CD4-positive, alpha-beta T cell (primary cell): ENCODE data around the gene HINFP. TPM values are rescaled to one million over a fixed set of nuclear protein-coding genes. Genes with fewer than 3 reads are reported as not detected.

ENCODE experiments used
- ATAC-seq: fragments of 200-7000 bp; cut with Tn5 transposase; one replicate; pipeline ENCODE4 v1.10.0; 2022; ENCODE audit warnings: mild to moderate bottlenecking; ENCODE audit not compliant: poor library complexity
- CTCF ChIA-PET: fragments of 350-600 bp; sonication (Branson Sonifier 250); formaldehyde crosslinking; loops from one replicate; lab custom pipeline; 2021; ENCODE audit warnings: antibody characterized with exemption, inconsistent platforms; lab: Charles Lee
- POLR2A ChIA-PET: fragments of 350-600 bp; sonication (Branson Sonifier 250); formaldehyde crosslinking; loops from one replicate; lab custom pipeline; 2021; ENCODE audit warnings: antibody characterized with exemption, inconsistent platforms; lab: Charles Lee
- DNase-seq, 14 experiments: peaks; one replicate each; pipeline ENCODE4 v3.0.0-alpha.2; 2013 to 2020; ENCODE audit warnings: mixed read lengths in 2 of 14
- H3K27ac ChIP-seq, 2 donors: one replicate each; pipeline versions ENCODE4 v1.5.1 to v1.7.0; 2013; ENCODE audit warnings: low read length in 2 of 2, low read depth in 1 of 2, mild to moderate bottlenecking in 1 of 2
- H3K27me3 ChIP-seq, 2 experiments: 1 replicate in 1 of 2; 2 replicates in 1 of 2; pipeline versions ENCODE4 v1.6.1 to v1.7.0; 2013; ENCODE audit warnings: low read length in 2 of 2, control low read depth in 1 of 2, mild to moderate bottlenecking in 1 of 2, moderate library complexity in 1 of 2; ENCODE audit not compliant: insufficient read depth in 2 of 2, control insufficient read depth in 1 of 2
- H3K36me3 ChIP-seq: one replicate; pipeline ENCODE4 v1.6.1; 2013; ENCODE audit warnings: low read length, control low read depth; ENCODE audit not compliant: insufficient read depth
- H3K4me1 ChIP-seq: one replicate; pipeline ENCODE4 v1.6.1; 2013; ENCODE audit warnings: low read length, control low read depth; ENCODE audit not compliant: insufficient read depth
- H3K4me3 ChIP-seq: one replicate; pipeline ENCODE4 v1.5.1; 2013; ENCODE audit warnings: mild to moderate bottlenecking, low read length, moderate library complexity
- H3K9me3 ChIP-seq, 2 experiments: 1 replicate in 1 of 2; 2 replicates in 1 of 2; pipeline versions ENCODE4 v1.6.1 to v1.7.0; 2013; ENCODE audit warnings: low read length in 2 of 2, mild to moderate bottlenecking in 2 of 2, control low read depth in 1 of 2, moderate library complexity in 1 of 2; ENCODE audit not compliant: control insufficient read depth in 1 of 2, insufficient read depth in 1 of 2
- H3K27ac Mint-ChIP-seq: one replicate; pipeline ENCODE4 v1.8.0; 2020; ENCODE audit warnings: mixed read lengths
- H3K27me3 Mint-ChIP-seq: one replicate; pipeline ENCODE4 v1.8.0; 2021; ENCODE audit warnings: mixed read lengths
- H3K36me3 Mint-ChIP-seq: one replicate; pipeline ENCODE4 v1.8.0; 2021; ENCODE audit warnings: low read depth, mixed read lengths
- H3K4me1 Mint-ChIP-seq: one replicate; pipeline ENCODE4 v1.8.0; 2021; ENCODE audit warnings: low read depth, mixed read lengths
- H3K4me3 Mint-ChIP-seq: one replicate; pipeline ENCODE4 v1.8.0; 2020; ENCODE audit warnings: mild to moderate bottlenecking, mixed read lengths
- H3K9me3 Mint-ChIP-seq: one replicate; pipeline ENCODE4 v1.8.0; 2020; ENCODE audit warnings: mixed read lengths
- intact Hi-C, 2 experiments: fragments of 100-400 bp; cut with DNase I in 1 of 2; cut with micrococcal nuclease in 1 of 2; formaldehyde crosslinking; loops; one replicate each; pipeline versions ENCODE4 v1.15.1 to v1.9.0; 2023 to 2025; cut with DNase I, micrococcal nuclease
- total RNA-seq, 174 experiments: library from RNA in 2 of 174; stranded (reverse) in 2 of 174; gene quantifications; one replicate each; pipeline ENCODE4 v1.2.3 and lab custom pipeline; 2021 to 2026
- TF ChIP-seq, protein P1 (sequence below): fragments of 200-600 bp; IDR thresholded peaks from one replicate; pipeline ENCODE4 v1.8.0; 2022; ENCODE audit warnings: antibody characterized with exemption, mild to moderate bottlenecking

The HINFP gene
- total RNA-seq, 2 experiments from 2014 or later: 17.6 to 20.5 TPM

DNA sequence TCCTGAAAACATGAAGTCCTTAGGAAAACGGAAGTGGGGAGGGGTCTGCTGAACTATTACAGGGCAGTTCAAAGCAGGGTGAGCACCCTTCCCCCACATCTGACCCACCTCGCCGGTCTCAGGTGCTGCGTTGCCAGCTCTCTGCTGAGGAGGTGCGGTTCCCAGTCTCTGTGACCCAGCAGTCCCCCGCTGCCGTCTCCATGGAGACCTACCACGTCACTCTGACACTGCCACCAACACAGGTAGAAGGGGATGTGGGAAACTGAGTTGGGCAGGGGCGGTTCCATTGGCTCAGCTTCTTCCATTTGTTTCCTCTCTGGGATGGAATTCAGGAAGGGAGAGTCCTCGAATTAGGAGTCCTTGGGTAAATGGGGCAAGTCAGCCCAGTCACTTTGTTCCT, 10.9 kb upstream of the HINFP start:
- Mint-ChIP-seq H3K9me3 (no peaks in the 10 kb centered on the region), H3K27me3 (no peaks in the 10 kb centered on the region), H3K4me1 (peaks cover 45% of the 10 kb centered on the region), H3K36me3 (peaks cover 60% of the 10 kb centered on the region), H3K4me3 (peak overlapping the region; percentile 20), H3K27ac (peak overlapping the region; percentile 32)
- ATAC-seq (no peak), DNase-seq (no peak)
- Histone ChIP-seq H3K27me3 (no peaks in the 10 kb centered on the region), H3K4me1 (peaks cover 59% of the 10 kb centered on the region), H3K4me3 (no peak overlapping the region), H3K36me3 (peaks cover 45% of the 10 kb centered on the region), H3K9me3 (no peaks in the 10 kb centered on the region), H3K27ac (peak overlapping the region in 1 of 2 donors; percentile 34)
- ChIA-PET POLR2A (interaction anchor here (3.0 kb wide), 1 partner anchor 10 kb away, joined by 12 read pairs; the partner anchor contains the start of gene HINFP), CTCF (no interaction called here)
- TF ChIP-seq, protein P1, sequence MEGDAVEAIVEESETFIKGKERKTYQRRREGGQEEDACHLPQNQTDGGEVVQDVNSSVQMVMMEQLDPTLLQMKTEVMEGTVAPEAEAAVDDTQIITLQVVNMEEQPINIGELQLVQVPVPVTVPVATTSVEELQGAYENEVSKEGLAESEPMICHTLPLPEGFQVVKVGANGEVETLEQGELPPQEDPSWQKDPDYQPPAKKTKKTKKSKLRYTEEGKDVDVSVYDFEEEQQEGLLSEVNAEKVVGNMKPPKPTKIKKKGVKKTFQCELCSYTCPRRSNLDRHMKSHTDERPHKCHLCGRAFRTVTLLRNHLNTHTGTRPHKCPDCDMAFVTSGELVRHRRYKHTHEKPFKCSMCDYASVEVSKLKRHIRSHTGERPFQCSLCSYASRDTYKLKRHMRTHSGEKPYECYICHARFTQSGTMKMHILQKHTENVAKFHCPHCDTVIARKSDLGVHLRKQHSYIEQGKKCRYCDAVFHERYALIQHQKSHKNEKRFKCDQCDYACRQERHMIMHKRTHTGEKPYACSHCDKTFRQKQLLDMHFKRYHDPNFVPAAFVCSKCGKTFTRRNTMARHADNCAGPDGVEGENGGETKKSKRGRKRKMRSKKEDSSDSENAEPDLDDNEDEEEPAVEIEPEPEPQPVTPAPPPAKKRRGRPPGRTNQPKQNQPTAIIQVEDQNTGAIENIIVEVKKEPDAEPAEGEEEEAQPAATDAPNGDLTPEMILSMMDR: no peak
- intact Hi-C loops: no loop called here

DNA sequence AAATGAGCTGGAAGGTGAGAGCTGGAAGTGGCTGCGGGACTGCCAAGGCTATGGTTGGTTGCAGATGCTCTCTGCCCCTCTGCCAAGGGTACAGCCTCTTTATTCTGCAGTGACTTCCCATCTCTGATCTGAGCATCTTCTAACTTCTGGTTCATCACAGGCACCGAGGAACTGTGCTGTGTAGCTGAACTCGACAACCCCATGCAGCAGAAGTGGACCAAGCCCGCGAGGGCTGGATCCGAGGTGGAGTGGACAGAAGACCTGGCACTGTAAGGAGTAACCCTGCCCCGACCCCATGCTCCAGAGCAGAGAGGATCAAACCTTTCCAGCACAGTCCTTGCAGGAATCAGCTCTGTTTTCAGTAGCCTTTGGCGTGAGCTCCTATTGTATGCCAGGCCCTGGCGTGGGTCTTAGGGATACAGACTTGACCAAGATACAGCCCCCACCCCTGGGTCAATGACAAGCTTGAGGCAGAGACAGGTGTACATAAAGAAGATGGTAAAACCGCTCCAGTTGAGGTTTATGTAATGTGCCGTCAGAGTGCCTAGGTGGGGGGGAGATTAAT, 9.9 kb upstream of the HINFP start:
- peaks cover 66% of the 10 kb centered on the region for H3K36me3 Mint-ChIP-seq
- TF ChIP-seq, protein P1: no peak
- no peaks in the 10 kb centered on the region for H3K27me3 Mint-ChIP-seq
- POLR2A ChIA-PET: interaction anchor here (1.1 to 3.0 kb wide), 3 partner anchors 9 to 93 kb away, joined by 3 to 13 read pairs (median 12); partner anchors contain the start of genes DPAGT1, HINFP and RPS25
- Histone ChIP-seq H3K36me3 (peaks cover 51% of the 10 kb centered on the region), H3K9me3 (no peaks in the 10 kb centered on the region), H3K27ac (no peak overlapping the region), H3K4me3 (no peak overlapping the region), H3K4me1 (peaks cover 66% of the 10 kb centered on the region), H3K27me3 (no peaks in the 10 kb centered on the region)
- CTCF ChIA-PET: interaction anchor here (1.1 kb wide), 1 partner anchor 12 kb away, joined by 3 read pairs; no protein-coding TSS in a partner anchor
- no peak overlapping the region for H3K4me3 Mint-ChIP-seq
- ATAC-seq (no peak), DNase-seq (no peak)
- no peaks in the 10 kb centered on the region for H3K9me3 Mint-ChIP-seq
- H3K27ac Mint-ChIP-seq: peak overlapping the region; percentile 35
- H3K4me1 Mint-ChIP-seq: peaks cover 51% of the 10 kb centered on the region
- intact Hi-C loops: no loop called here

DNA sequence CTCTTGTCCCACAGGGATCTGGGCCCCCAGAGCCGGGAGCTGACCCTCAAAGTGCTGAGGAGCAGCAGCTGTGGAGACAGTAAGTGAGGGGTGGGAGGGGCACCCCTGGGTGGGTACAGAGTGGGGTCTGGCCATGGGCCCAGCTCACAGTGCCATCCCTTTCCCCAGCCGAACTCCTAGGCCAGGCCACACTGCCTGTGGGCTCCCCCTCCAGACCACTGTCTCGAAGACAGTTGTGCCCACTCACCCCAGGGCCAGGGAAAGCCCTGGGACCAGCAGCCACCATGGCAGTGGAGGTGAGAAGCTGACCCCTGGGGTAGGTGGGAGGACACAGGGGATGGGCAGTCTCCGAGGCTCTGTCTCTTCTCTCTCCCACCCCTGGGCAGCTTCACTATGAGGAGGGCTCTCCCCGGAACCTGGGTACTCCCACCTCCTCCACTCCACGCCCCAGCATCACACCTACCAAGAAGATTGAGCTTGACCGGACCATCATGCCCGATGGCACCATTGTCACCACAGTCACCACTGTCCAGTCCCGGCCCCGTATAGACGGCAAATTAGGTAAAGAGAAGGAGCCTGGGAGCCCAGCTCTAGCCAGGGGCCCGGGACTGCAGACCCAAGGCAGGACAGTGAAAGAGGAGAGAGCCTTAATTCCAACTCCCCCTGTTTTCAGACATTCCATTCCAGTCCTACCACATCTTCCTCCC, 8.9 kb upstream of the HINFP start:
- Mint-ChIP-seq H3K4me1 (peaks cover 50% of the 10 kb centered on the region), H3K27ac (peak overlapping the region; percentile 35), H3K4me3 (no peak overlapping the region), H3K36me3 (peaks cover 66% of the 10 kb centered on the region), H3K27me3 (no peaks in the 10 kb centered on the region), H3K9me3 (no peaks in the 10 kb centered on the region)
- ChIA-PET POLR2A (interaction anchor here (0.8 to 3.0 kb wide), 4 partner anchors 8 to 94 kb away, joined by 3 to 13 read pairs (median 8); partner anchors contain the start of genes DPAGT1, HINFP and RPS25), CTCF (interaction anchor here (1.1 kb wide), 1 partner anchor 13 kb away, joined by 3 read pairs; no protein-coding TSS in a partner anchor)
- no peaks in the 10 kb centered on the region for H3K9me3 ChIP-seq
- intact Hi-C loops: no loop called here
- peaks cover 66% of the 10 kb centered on the region for H3K4me1 ChIP-seq
- DNase-seq (no peak), ATAC-seq (no peak)
- H3K27ac ChIP-seq: no peak overlapping the region
- no peaks in the 10 kb centered on the region for H3K27me3 ChIP-seq
- no peak overlapping the region for H3K4me3 ChIP-seq
- peaks cover 61% of the 10 kb centered on the region for H3K36me3 ChIP-seq
- TF ChIP-seq, protein P1: no peak
